Natural killer cell (primary cell): ENCODE data around the gene ADRA1B. TPM values are rescaled to one million over a fixed set of nuclear protein-coding genes. Genes with fewer than 3 reads are reported as not detected.
"Not testable (repeated sequence)": the region's sequence is repeated elsewhere in the genome, so short reads cannot be mapped to it uniquely, and the experiment has no call there.

Experiments used
- ATAC-seq, 3 donors: fragments of 150-1000 bp in 2 of 3; fragments of 200-7000 bp in 1 of 3; cut with Tn5 transposase; 1 replicate in 1 of 3; 2 replicates in 2 of 3; pipeline ENCODE4 v1.10.0; 2021; ENCODE audit warnings: mild to moderate bottlenecking in 2 of 3, moderate library complexity in 2 of 3
- DNase-seq, 2 donors: peaks; one replicate each; pipeline versions ENCODE4 v3.0.0 to v3.0.0-alpha.2; 2013 to 2021; ENCODE audit warnings: mixed read lengths in 1 of 2
- H3K27ac ChIP-seq: one replicate; pipeline ENCODE4 v1.5.1; 2013; ENCODE audit warnings: mild to moderate bottlenecking, low read length
- H3K27me3 ChIP-seq: one replicate; pipeline ENCODE4 v1.6.1; 2013; ENCODE audit warnings: low read length; ENCODE audit not compliant: control insufficient read depth, insufficient read depth
- H3K36me3 ChIP-seq: one replicate; pipeline ENCODE4 v1.6.1; 2013; ENCODE audit warnings: low read length; ENCODE audit not compliant: control insufficient read depth, insufficient read depth
- H3K4me1 ChIP-seq: one replicate; pipeline ENCODE4 v1.6.1; 2013; ENCODE audit warnings: low read length; ENCODE audit not compliant: control insufficient read depth, insufficient read depth
- H3K4me3 ChIP-seq: one replicate; pipeline ENCODE4 v1.5.1; 2013; ENCODE audit warnings: low read length
- H3K9me3 ChIP-seq: one replicate; pipeline ENCODE4 v1.6.1; 2013; ENCODE audit warnings: low read length; ENCODE audit not compliant: control insufficient read depth, insufficient read depth
- H3K27ac Mint-ChIP-seq, 2 donors: one replicate each; pipeline ENCODE4 v1.8.0; 2022; ENCODE audit warnings: mild to moderate bottlenecking in 2 of 2, mixed read lengths in 2 of 2, moderate library complexity in 1 of 2
- H3K27me3 Mint-ChIP-seq, 2 donors: one replicate each; pipeline ENCODE4 v1.8.0; 2022; ENCODE audit warnings: low read depth in 2 of 2, mixed read lengths in 2 of 2
- H3K36me3 Mint-ChIP-seq: one replicate; pipeline ENCODE4 v1.8.0; 2022; ENCODE audit warnings: mixed read lengths
- H3K4me1 Mint-ChIP-seq, 2 donors: one replicate each; pipeline ENCODE4 v1.8.0; 2022; ENCODE audit warnings: mixed read lengths in 2 of 2
- H3K4me3 Mint-ChIP-seq: one replicate; pipeline ENCODE4 v1.8.0; 2022; ENCODE audit warnings: mild to moderate bottlenecking, moderate library complexity, mixed read lengths
- H3K9me3 Mint-ChIP-seq, 2 donors: one replicate each; pipeline ENCODE4 v1.8.0; 2022; ENCODE audit warnings: mixed read lengths in 2 of 2
- CTCF ChIP-seq: fragments of 200-600 bp; IDR thresholded peaks from one replicate; pipeline ENCODE4 v1.8.0; 2022; ENCODE audit warnings: antibody characterized with exemption
- WGBS: methylation state at CpG from one replicate; pipeline ENCODE4 v1.1.7; 2013; ENCODE audit warnings: missing lambda C conversion rate; ENCODE audit not compliant: insufficient coverage; 5-methylcytosine and 5-hydroxymethylcytosine counted together
- intact Hi-C: fragments of 100-400 bp; cut with micrococcal nuclease; formaldehyde crosslinking; loops from one replicate; pipeline ENCODE4 v1.14.2; 2022
- total RNA-seq, 4 donors: library from RNA; stranded (reverse); fragments of 120-200 nt in 1 of 4; gene quantifications; one replicate each; pipeline versions ENCODE4 v1.2.3 to v1.2.4, GENCODE V29; 2013 to 2022

The ADRA1B gene
- total RNA-seq, 3 donors from 2014 or later (not counting 1 experiment from before 2014, with no cell fraction given), result not detected

GRCh38 chr5:160001457-160001856 lies 85.2 kb downstream of the ADRA1B start:
- H3K9me3 Mint-ChIP-seq, result no peaks in the 10 kb centered on the region
- H3K36me3 ChIP-seq, result no peaks in the 10 kb centered on the region
- H3K36me3 Mint-ChIP-seq, result no peaks in the 10 kb centered on the region
- TF ChIP-seq CTCF, result no peak
- H3K4me3 ChIP-seq, result no peak overlapping the region
- no peak overlapping the region for H3K27ac Mint-ChIP-seq
- 28% methylated on average over 3 of the region's 3 CpGs for WGBS
- no peaks in the 10 kb centered on the region for H3K27me3 ChIP-seq
- no peaks in the 10 kb centered on the region for H3K4me1 ChIP-seq
- H3K9me3 ChIP-seq, result no peaks in the 10 kb centered on the region
- no peak overlapping the region for H3K27ac ChIP-seq
- no peak overlapping the region for H3K4me3 Mint-ChIP-seq
- peaks cover 8 to 22% of the 10 kb centered on the region in 2 donors for H3K27me3 Mint-ChIP-seq
- no peaks in the 10 kb centered on the region for H3K4me1 Mint-ChIP-seq
- intact Hi-C loops, result no loop called here
- no peak for DNase-seq
- no peak for ATAC-seq

GRCh38 chr5:160007514-160007913 lies 91.2 kb downstream of the ADRA1B start:
- Mint-ChIP-seq H3K27me3 (peaks cover 3 to 8% of the 10 kb centered on the region in 2 donors), H3K4me3 (no peak overlapping the region), H3K27ac (no peak overlapping the region), H3K4me1 (peaks cover 28 to 30% of the 10 kb centered on the region in 2 donors), H3K36me3 (no peaks in the 10 kb centered on the region), H3K9me3 (no peaks in the 10 kb centered on the region)
- Histone ChIP-seq H3K27me3 (no peaks in the 10 kb centered on the region), H3K27ac (no peak overlapping the region), H3K4me1 (peaks cover 18% of the 10 kb centered on the region), H3K36me3 (peaks cover 15% of the 10 kb centered on the region), H3K9me3 (no peaks in the 10 kb centered on the region), H3K4me3 (no peak overlapping the region)
- DNase-seq, result no peak
- intact Hi-C loops, result no loop called here
- no peak for ATAC-seq
- 90% methylated on average over 1 of the region's 3 CpGs for WGBS
- TF ChIP-seq CTCF, result no peak

- peaks cover 28 to 30% of the 10 kb centered on the region in 2 donors for H3K4me1 Mint-ChIP-seq
- H3K4me1 ChIP-seq, result peaks cover 18% of the 10 kb centered on the region
- intact Hi-C loops, result loop anchor here (2.0 kb wide), 1 partner anchor 746 kb away; the partner anchor contains the start of gene UBLCP1
- H3K27ac ChIP-seq, H3K4me3 ChIP-seq, DNase-seq, H3K9me3 ChIP-seq, H3K36me3 Mint-ChIP-seq, H3K27me3 Mint-ChIP-seq, H3K4me3 Mint-ChIP-seq, H3K27me3 ChIP-seq, H3K9me3 Mint-ChIP-seq: not testable (repeated sequence)
- peaks cover 19% of the 10 kb centered on the region for H3K36me3 ChIP-seq
- H3K27ac Mint-ChIP-seq, result peak overlapping the region; percentile 92 to 94
- ATAC-seq, result peak in 1 of 3 donors; percentile 2
- 88% methylated on average over 12 of the region's 14 CpGs for WGBS
Observed at GRCh38 chr5:160008529-160008876, 92.2 kb downstream of the ADRA1B start.

GRCh38 chr5:160008877-160009590 lies 92.8 kb downstream of the ADRA1B start, which contains the start of gene TTC1:
Gene TTC1, plus strand, starts transcription at chr5:160009139. Its CDS starts 1,390 bp downstream, at chr5:160010529.
- TF ChIP-seq CTCF, result no peak
- peak within 1 kb of the TSS; percentile 96 for H3K4me3 Mint-ChIP-seq
- under 1% methylated on average over 30 of the region's 31 CpGs for WGBS

More at GRCh38 chr5:160008877-160009590, 92.8 kb downstream of the ADRA1B start, which contains the start of gene TTC1:
- intact Hi-C loops, result loop anchor here (1.0 to 2.0 kb wide), 3 partner anchors 110 to 746 kb away; partner anchors contain the start of genes PWWP2A, SLU7 and UBLCP1
- Mint-ChIP-seq H3K36me3 (no peaks in the 10 kb centered on the region), H3K9me3 (no peaks in the 10 kb centered on the region), H3K27me3 (peaks cover 3 to 5% of the 10 kb centered on the region in 2 donors), H3K4me1 (peaks cover 28 to 30% of the 10 kb centered on the region in 2 donors), H3K27ac (peak within 1 kb of the TSS; percentile 92 to 94)
- Histone ChIP-seq H3K27ac (peak within 1 kb of the TSS; percentile 74), H3K4me3 (peak within 1 kb of the TSS; percentile 63), H3K9me3 (no peaks in the 10 kb centered on the region), H3K27me3 (no peaks in the 10 kb centered on the region), H3K36me3 (peaks cover 19% of the 10 kb centered on the region), H3K4me1 (peaks cover 18% of the 10 kb centered on the region)
- ATAC-seq, result peak; percentile 97 to 99 (median 98)
- DNase-seq, result peak; percentile 86 to 100
